Central memory CD8-positive, alpha-beta T cell (primary cell): Measurements from ENCODE around the gene PLA2G4B.

Source experiments
- ATAC-seq: fragments of 150-1000 bp; cut with Tn5 transposase; replicated peaks from 2 replicates; pipeline ENCODE4 v1.10.0; 2022; ENCODE audit warnings: mild to moderate bottlenecking, moderate FRiP score, moderate number of reproducible peaks; ENCODE audit not compliant: poor library complexity, severe bottlenecking; ENCODE audit errors: extremely low read depth
- DNase-seq, 2 donors: peaks; one replicate each; pipeline ENCODE4 v3.0.0; 2021; ENCODE audit warnings: low spot score in 2 of 2
- H3K27ac Mint-ChIP-seq: one replicate; pipeline ENCODE4 v1.8.0; 2022; ENCODE audit warnings: low read depth, mild to moderate bottlenecking, moderate library complexity, mixed read lengths
- H3K27me3 Mint-ChIP-seq: one replicate; pipeline ENCODE4 v1.8.0; 2022; ENCODE audit warnings: mixed read lengths
- H3K36me3 Mint-ChIP-seq: one replicate; pipeline ENCODE4 v1.8.0; 2022; ENCODE audit warnings: mild to moderate bottlenecking, moderate library complexity, mixed read lengths; ENCODE audit not compliant: insufficient read depth
- H3K4me1 Mint-ChIP-seq: one replicate; pipeline ENCODE4 v1.8.0; 2022; ENCODE audit warnings: mixed read lengths
- H3K4me3 Mint-ChIP-seq: one replicate; pipeline ENCODE4 v1.8.0; 2022; ENCODE audit warnings: mild to moderate bottlenecking, moderate library complexity, mixed read lengths
- H3K9me3 Mint-ChIP-seq: one replicate; pipeline ENCODE4 v1.8.0; 2022; ENCODE audit warnings: mixed read lengths

The PLA2G4B gene

GRCh38 chr15:41836713-41837454 lies 1.8 kb upstream of the PLA2G4B start:
- Mint-ChIP-seq H3K4me1 (peaks cover 33% of the 10 kb centered on the region), H3K9me3 (no peaks in the 10 kb centered on the region), H3K27ac (no peak overlapping the region), H3K27me3 (no peaks in the 10 kb centered on the region), H3K4me3 (no peak overlapping the region), H3K36me3 (peaks cover 13% of the 10 kb centered on the region)
- ATAC-seq: no peak
- DNase-seq: no peak

DNA sequence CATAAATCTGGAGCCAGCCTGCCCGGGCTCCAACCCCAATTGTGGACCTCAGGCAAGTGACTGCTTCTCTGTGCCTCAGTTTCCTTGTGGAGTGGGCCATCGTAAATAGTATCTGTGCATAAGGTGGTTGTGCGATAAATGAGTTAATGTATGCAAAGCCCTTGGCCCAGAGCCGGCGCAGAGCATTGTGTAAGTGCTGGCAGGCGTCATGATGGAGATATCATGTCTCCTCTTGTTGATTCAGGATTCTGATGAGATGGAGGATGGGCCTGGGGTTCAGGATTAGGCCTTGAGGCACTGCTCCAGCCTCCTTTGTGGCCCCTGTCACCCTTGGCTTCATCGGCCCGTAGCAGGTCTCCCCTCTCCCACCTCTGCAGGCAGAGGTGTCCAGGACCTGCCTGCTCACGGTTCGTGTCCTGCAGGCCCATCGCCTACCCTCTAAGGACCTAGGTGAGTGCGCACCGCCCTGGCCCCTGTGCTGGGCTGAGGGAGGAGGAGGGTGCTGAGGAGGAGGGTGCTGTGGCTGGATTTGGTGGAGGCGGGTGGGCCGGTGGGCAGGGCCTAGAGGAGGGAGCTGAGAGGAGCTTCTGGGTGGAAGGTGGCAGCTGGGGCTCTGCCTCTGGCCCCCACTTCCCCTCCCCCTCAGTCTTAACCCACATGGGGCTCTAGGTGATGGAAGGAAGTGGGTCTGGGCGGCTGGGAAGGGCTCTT lies 1.3 kb downstream of the PLA2G4B start:
- Mint-ChIP-seq H3K4me1 (peaks cover 6% of the 10 kb centered on the region), H3K4me3 (no peak overlapping the region), H3K27ac (no peak overlapping the region), H3K9me3 (no peaks in the 10 kb centered on the region), H3K27me3 (no peaks in the 10 kb centered on the region), H3K36me3 (peaks cover 9% of the 10 kb centered on the region)
- ATAC-seq: no peak
- DNase-seq: no peak

GRCh38 chr15:41840673-41841072 lies 2.0 kb downstream of the PLA2G4B start:
- no peak overlapping the region for H3K27ac Mint-ChIP-seq
- H3K9me3 Mint-ChIP-seq: no peaks in the 10 kb centered on the region
- no peak for DNase-seq
- H3K4me1 Mint-ChIP-seq: peaks cover under 1% of the 10 kb centered on the region
- no peak overlapping the region for H3K4me3 Mint-ChIP-seq
- no peak for ATAC-seq
- H3K27me3 Mint-ChIP-seq: no peaks in the 10 kb centered on the region
- H3K36me3 Mint-ChIP-seq: peaks cover 11% of the 10 kb centered on the region

DNA sequence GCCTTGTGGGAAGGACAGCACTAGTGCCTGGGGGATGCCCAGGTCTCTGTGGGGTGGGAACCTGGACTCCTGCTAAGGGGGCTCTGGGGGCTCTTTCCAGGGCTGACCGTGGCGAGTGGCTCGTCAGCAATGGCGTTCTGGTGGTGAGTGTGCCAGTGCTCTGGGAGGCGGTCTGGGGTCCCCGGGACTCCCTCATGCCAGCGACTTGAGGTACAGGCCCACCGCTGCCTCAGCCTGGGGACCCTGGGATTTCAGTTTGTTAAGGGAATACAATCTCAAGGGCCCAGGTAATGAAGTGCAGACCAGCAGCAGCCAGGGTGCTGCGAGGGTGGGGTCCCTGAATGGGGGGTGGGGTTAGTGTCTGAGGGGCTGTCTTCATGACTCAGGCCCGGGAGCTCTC lies 2.5 kb downstream of the PLA2G4B start:
- peaks cover 11% of the 10 kb centered on the region for H3K36me3 Mint-ChIP-seq
- H3K27ac Mint-ChIP-seq: no peak overlapping the region
- ATAC-seq (no peak), DNase-seq (no peak)
- H3K27me3 Mint-ChIP-seq: no peaks in the 10 kb centered on the region
- H3K9me3 Mint-ChIP-seq: no peaks in the 10 kb centered on the region
- no peaks in the 10 kb centered on the region for H3K4me1 Mint-ChIP-seq
- H3K4me3 Mint-ChIP-seq: no peak overlapping the region

DNA sequence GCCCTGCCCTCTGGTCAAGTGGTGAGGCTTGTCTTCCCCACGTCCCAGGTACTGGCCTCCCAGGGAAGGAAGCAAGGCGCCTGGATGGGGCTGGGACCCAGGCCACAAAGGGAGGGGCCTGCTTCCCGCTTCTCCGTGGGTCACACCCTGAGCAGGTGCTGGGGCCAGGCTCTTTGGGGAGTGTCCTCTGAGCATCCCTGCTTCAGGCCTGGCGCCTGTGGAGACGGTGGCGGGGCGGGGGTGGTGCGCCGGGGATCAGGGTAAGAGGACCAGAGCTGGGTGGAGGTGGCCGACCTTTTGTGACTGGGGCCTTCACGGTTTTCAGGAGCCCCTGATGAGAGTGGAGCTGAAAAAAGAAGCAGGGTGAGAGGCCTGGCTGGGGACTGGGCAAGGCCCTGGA lies 3.6 kb downstream of the PLA2G4B start:
- Mint-ChIP-seq H3K27me3 (no peaks in the 10 kb centered on the region), H3K4me1 (no peaks in the 10 kb centered on the region), H3K9me3 (no peaks in the 10 kb centered on the region), H3K4me3 (no peak overlapping the region), H3K27ac (no peak overlapping the region), H3K36me3 (peaks cover 13% of the 10 kb centered on the region)
- DNase-seq (no peak), ATAC-seq (no peak)

- no peaks in the 10 kb centered on the region for H3K9me3 Mint-ChIP-seq
- peaks cover 20% of the 10 kb centered on the region for H3K36me3 Mint-ChIP-seq
- ATAC-seq: no peak
- DNase-seq: no peak
- no peaks in the 10 kb centered on the region for H3K27me3 Mint-ChIP-seq
- no peak overlapping the region for H3K4me3 Mint-ChIP-seq
- H3K4me1 Mint-ChIP-seq: no peaks in the 10 kb centered on the region
- peak overlapping the region; percentile 65 for H3K27ac Mint-ChIP-seq
Observed at GRCh38 chr15:41843571-41843970, 4.9 kb downstream of the PLA2G4B start.

- no peak for ATAC-seq
- Mint-ChIP-seq H3K36me3 (peaks cover 24% of the 10 kb centered on the region), H3K27me3 (no peaks in the 10 kb centered on the region), H3K9me3 (no peaks in the 10 kb centered on the region), H3K4me3 (no peak overlapping the region), H3K4me1 (no peaks in the 10 kb centered on the region), H3K27ac (no peak overlapping the region)
- no peak for DNase-seq
Observed at GRCh38 chr15:41844814-41845213, 6.2 kb downstream of the PLA2G4B start.

- Mint-ChIP-seq H3K27me3 (no peaks in the 10 kb centered on the region), H3K27ac (no peak overlapping the region), H3K36me3 (peaks cover 21% of the 10 kb centered on the region), H3K4me3 (no peak overlapping the region), H3K4me1 (no peaks in the 10 kb centered on the region), H3K9me3 (no peaks in the 10 kb centered on the region)
- ATAC-seq (no peak), DNase-seq (no peak)
Observed at GRCh38 chr15:41847206-41847605, 8.6 kb downstream of the PLA2G4B start.

DNA sequence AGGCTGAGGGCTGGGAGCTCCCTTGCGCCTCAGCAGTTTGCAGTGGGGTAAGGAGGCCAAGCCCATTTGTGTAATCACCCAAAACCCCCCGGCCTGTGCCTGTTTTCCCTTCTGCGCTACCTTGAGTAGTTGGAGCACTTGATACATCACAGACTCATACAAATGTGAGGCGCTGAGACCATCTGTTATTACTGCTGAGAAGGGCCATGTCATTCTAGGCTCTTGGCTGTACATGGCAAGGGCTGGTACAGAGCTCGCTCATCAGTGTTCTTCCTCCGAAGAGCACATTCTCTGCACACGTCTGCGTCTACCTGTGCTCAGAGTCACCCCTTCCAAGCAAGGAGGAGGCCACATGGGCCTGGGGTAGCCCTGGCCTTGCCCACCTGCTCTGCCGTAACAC lies 9.3 kb downstream of the PLA2G4B start:
- Mint-ChIP-seq H3K4me1 (no peaks in the 10 kb centered on the region), H3K9me3 (no peaks in the 10 kb centered on the region), H3K27ac (no peak overlapping the region), H3K27me3 (no peaks in the 10 kb centered on the region), H3K4me3 (no peak overlapping the region), H3K36me3 (peaks cover 23% of the 10 kb centered on the region)
- no peak for ATAC-seq
- no peak for DNase-seq

GRCh38 chr15:41848631-41849030 lies 10.0 kb downstream of the PLA2G4B start:
- DNase-seq: no peak
- ATAC-seq: no peak
- Mint-ChIP-seq H3K4me3 (no peak overlapping the region), H3K36me3 (peaks cover 25% of the 10 kb centered on the region), H3K27me3 (no peaks in the 10 kb centered on the region), H3K27ac (peak overlapping the region; percentile 54), H3K9me3 (no peaks in the 10 kb centered on the region), H3K4me1 (no peaks in the 10 kb centered on the region)

DNA sequence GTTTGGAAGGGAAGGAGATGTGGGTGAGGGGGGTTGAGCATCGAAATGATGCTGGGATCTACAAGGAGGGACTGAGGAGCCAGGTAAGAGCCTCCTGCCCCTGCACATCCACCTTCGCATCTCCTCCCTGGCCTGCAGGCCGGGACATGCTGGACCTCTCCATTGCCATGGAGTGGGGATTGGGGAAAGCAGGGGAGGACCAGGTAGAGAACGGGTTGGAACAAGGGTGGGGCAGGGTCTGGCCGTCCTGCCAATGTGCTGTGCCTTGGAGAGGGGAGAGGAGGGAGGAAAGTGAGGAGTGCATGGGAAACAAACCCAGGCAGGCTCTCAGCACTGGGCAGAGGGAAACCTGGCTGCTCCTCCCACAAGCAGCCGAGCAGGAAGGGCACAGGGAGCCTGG lies 10.6 kb downstream of the PLA2G4B start:
- Mint-ChIP-seq H3K9me3 (no peaks in the 10 kb centered on the region), H3K27me3 (no peaks in the 10 kb centered on the region), H3K27ac (peak overlapping the region; percentile 54), H3K36me3 (peaks cover 25% of the 10 kb centered on the region), H3K4me3 (no peak overlapping the region), H3K4me1 (no peaks in the 10 kb centered on the region)
- DNase-seq: no peak
- ATAC-seq: no peak

GRCh38 chr15:41849861-41850260 lies 11.2 kb downstream of the PLA2G4B start:
- no peaks in the 10 kb centered on the region for H3K27me3 Mint-ChIP-seq
- no peaks in the 10 kb centered on the region for H3K9me3 Mint-ChIP-seq
- no peaks in the 10 kb centered on the region for H3K4me1 Mint-ChIP-seq
- peaks cover 24% of the 10 kb centered on the region for H3K36me3 Mint-ChIP-seq
- no peak overlapping the region for H3K4me3 Mint-ChIP-seq
- H3K27ac Mint-ChIP-seq: peak overlapping the region; percentile 25
- DNase-seq: no peak
- ATAC-seq: no peak

DNA sequence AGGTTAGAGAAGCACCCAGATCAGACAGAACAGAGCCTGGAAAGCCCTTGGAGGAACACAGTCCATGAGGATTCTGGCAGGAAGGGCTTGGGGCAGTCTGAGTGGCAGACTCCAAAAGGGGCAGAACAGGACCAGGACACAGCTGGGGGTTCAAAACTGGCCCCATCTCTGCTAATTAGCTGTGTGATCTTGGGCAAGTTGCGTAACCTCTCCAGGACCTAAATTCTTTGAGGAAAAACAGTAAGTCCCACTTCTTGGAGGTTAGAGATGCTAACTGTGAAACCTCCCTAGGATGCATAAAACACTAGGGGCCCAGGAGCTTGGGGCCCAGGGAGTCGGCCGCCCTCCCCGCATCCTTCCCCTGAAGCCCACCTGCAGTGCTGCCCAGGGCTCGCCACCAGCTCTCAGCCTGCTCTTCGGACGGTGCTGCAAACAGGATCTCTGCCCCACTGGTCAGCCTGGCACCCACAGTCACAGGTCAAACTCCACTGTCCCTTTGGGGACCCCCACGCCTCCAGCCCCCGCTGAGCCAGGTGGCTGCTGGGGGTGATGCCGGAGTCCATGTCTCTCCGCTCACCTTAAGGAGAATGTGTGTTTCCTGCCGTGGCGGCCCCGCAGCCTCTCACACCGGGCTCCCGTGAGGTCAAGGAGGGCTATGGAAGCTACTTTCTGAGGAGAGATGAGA lies 12.0 kb downstream of the PLA2G4B start:
- DNase-seq (no peak), ATAC-seq (no peak)
- H3K27ac Mint-ChIP-seq: peak overlapping the region; percentile 25
- peaks cover 23% of the 10 kb centered on the region for H3K36me3 Mint-ChIP-seq
- no peaks in the 10 kb centered on the region for H3K4me1 Mint-ChIP-seq
- H3K9me3 Mint-ChIP-seq: no peaks in the 10 kb centered on the region
- H3K27me3 Mint-ChIP-seq: no peaks in the 10 kb centered on the region
- H3K4me3 Mint-ChIP-seq: no peak overlapping the region
